MM.1S (cell line): ENCODE results near the gene PTPRN2.

Experiments used
- CTCF ChIP-seq: fragments of 300-600 bp; sonication (generic); IDR thresholded peaks from 2 replicates; pipeline ENCODE4 v1.5.1; 2016; ENCODE audit warnings: antibody characterized with exemption, low read length, mixed read lengths
- EZH2 ChIP-seq: fragments of 300-600 bp; sonication (generic); optimal IDR thresholded peaks from 2 replicates; pipeline ENCODE3; 2017; ENCODE audit warnings: low read depth, mild to moderate bottlenecking, antibody characterized with exemption, low read length, mixed read lengths

GRCh38 chr7:157540020-157540419, 1047.6 kb downstream of the PTPRN2 start:
- TF ChIP-seq CTCF (no peak), EZH2 (no peak)
